Activated naive CD8-positive, alpha-beta T cell treated with anti-CD3 and anti-CD28 coated beads, Interleukin-2, amount 50 U/mL, for 24 hours (primary cell): Measurements from ENCODE around the gene ABCA13.

Experiments
- ATAC-seq: fragments of 150-1000 bp; cut with Tn5 transposase; one replicate; pipeline ENCODE4 v1.10.0; 2021
- DNase-seq: peaks from one replicate; pipeline ENCODE4 v3.0.0; 2021
- H3K27ac Mint-ChIP-seq: one replicate; pipeline ENCODE4 v1.8.0; 2021; ENCODE audit warnings: mild to moderate bottlenecking, mixed read lengths
- H3K27me3 Mint-ChIP-seq: one replicate; pipeline ENCODE4 v1.8.0; 2021; ENCODE audit warnings: mixed read lengths
- H3K36me3 Mint-ChIP-seq: one replicate; pipeline ENCODE4 v1.8.0; 2021; ENCODE audit warnings: low read depth, mixed read lengths
- H3K4me1 Mint-ChIP-seq: one replicate; pipeline ENCODE4 v1.8.0; 2021; ENCODE audit warnings: mixed read lengths
- H3K4me3 Mint-ChIP-seq: one replicate; pipeline ENCODE4 v1.8.0; 2021; ENCODE audit warnings: mild to moderate bottlenecking, moderate library complexity, mixed read lengths
- H3K9me3 Mint-ChIP-seq: one replicate; pipeline ENCODE4 v1.8.0; 2021; ENCODE audit warnings: mixed read lengths

The ABCA13 gene

DNA sequence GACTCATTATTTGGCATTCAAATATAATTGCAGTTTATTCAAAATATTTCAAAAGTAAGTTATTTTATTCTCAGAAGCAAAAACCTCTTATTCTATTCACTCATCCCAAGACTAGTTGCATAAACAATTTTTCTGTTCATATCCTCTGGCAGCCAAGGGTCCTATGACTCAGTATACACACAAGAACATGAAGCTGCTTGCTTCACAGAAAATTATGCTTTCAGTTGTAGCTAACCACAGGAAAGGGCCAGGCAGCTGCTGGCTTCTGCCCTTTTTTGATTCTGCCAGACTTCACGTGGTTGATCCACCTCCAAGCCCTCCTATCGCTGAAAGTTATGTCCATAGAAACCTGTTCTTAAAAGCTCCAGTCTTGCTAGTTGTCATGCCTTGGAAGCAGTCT lies 108.8 kb downstream of the ABCA13 start:
- Mint-ChIP-seq H3K4me1 (peaks cover 8% of the 10 kb centered on the region), H3K9me3 (no peaks in the 10 kb centered on the region), H3K4me3 (no peak overlapping the region), H3K27ac (no peak overlapping the region), H3K27me3 (peaks cover 9% of the 10 kb centered on the region), H3K36me3 (no peaks in the 10 kb centered on the region)
- DNase-seq (no peak), ATAC-seq (peak; percentile 57)

DNA sequence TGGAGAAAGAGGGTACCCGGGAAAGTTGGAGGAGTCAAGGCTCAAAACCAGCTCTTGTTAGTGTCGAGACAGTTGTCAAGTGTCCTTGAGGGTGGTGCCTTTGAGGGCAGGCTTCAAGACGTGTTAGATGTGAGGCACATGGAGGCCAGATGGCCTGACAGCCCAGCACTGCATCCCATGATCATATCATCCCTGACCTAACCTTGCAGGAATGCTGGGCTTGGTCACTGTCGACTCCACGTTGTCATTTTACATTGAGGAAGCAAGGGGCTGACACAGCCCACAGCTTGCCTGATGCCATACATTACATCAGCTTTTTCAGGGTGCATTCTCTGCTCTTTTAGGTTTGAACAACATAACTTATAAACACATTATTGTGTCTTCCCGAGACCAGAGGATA lies 114.1 kb downstream of the ABCA13 start:
- DNase-seq, result no peak

DNA sequence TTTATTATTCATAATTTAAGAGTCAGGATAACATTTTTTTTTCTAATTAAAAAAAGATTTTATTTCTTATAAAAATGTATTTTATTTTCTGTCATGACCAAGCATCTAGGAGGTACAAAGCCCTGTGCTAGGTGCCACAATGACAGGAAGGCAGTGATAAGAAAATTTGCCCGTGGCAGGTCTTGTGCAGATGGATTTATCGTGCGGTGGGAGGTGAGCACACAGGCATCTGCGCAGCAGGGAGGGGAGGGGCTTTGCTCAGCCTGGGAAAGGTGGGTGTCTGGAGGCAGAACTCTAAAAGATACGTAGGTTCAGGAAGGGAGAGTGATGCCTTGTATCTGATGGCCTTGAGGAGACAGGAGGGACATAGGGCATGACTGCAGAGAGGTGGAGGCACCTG lies 115.6 kb downstream of the ABCA13 start:
- Mint-ChIP-seq H3K4me3 (no peak overlapping the region), H3K9me3 (no peaks in the 10 kb centered on the region), H3K4me1 (no peaks in the 10 kb centered on the region), H3K27me3 (peaks cover 21% of the 10 kb centered on the region), H3K27ac (no peak overlapping the region), H3K36me3 (no peaks in the 10 kb centered on the region)
- ATAC-seq (no peak), DNase-seq (no peak)

More for the DNA sequence above, 114.1 kb downstream of the ABCA13 start:
- ATAC-seq, result no peak
- Mint-ChIP-seq H3K4me3 (no peak overlapping the region), H3K9me3 (no peaks in the 10 kb centered on the region), H3K27ac (no peak overlapping the region), H3K27me3 (peaks cover 16% of the 10 kb centered on the region), H3K36me3 (no peaks in the 10 kb centered on the region), H3K4me1 (peaks cover 2% of the 10 kb centered on the region)

DNA sequence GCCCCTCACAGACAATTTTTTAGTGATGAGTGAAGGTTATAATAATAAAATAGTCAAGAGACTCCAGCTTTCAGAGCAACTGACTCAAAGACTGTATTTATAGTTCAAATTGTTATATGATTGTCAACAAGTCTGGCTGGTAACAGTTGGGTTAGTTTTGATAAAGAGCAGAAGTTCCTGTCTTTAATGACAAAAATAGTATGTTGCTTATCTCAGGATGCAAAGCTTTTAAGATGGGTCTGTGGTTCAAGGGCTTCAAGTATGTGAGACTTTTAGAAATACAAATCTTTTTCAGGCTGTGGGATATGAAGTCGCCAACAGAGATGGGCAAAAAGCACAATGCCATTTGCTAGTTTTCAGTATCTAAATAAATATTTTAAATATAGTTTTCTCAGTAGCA lies 118.4 kb downstream of the ABCA13 start:
- Mint-ChIP-seq H3K4me3 (no peak overlapping the region), H3K36me3 (no peaks in the 10 kb centered on the region), H3K27ac (no peak overlapping the region), H3K9me3 (no peaks in the 10 kb centered on the region), H3K27me3 (peaks cover 19% of the 10 kb centered on the region), H3K4me1 (peaks cover 5% of the 10 kb centered on the region)
- no peak for ATAC-seq
- no peak for DNase-seq

DNA sequence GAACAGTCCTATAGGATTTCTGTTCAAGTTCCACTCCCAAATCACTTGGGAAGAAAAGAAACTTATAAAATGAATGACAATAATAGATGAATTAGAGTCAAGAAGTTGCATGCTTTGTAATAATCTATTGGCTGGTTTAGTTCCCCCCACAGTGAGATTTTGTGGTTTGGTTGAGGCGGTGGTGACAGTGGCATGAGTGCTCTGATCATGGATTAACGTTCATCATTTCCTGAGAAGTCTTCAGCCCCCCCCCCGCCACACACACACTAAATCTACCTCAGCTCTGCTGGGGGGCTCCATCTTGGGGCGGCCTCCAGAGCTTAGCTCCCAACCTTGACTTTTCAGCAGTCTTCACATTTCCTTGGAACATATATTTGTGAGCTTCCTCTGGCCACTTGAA lies 121.7 kb downstream of the ABCA13 start:
- peaks cover 12% of the 10 kb centered on the region for H3K27me3 Mint-ChIP-seq
- H3K9me3 Mint-ChIP-seq, result no peaks in the 10 kb centered on the region
- peaks cover 5% of the 10 kb centered on the region for H3K4me1 Mint-ChIP-seq
- no peak overlapping the region for H3K4me3 Mint-ChIP-seq
- ATAC-seq (peak; percentile 42), DNase-seq (no peak)
- no peaks in the 10 kb centered on the region for H3K36me3 Mint-ChIP-seq
- no peak overlapping the region for H3K27ac Mint-ChIP-seq

DNA sequence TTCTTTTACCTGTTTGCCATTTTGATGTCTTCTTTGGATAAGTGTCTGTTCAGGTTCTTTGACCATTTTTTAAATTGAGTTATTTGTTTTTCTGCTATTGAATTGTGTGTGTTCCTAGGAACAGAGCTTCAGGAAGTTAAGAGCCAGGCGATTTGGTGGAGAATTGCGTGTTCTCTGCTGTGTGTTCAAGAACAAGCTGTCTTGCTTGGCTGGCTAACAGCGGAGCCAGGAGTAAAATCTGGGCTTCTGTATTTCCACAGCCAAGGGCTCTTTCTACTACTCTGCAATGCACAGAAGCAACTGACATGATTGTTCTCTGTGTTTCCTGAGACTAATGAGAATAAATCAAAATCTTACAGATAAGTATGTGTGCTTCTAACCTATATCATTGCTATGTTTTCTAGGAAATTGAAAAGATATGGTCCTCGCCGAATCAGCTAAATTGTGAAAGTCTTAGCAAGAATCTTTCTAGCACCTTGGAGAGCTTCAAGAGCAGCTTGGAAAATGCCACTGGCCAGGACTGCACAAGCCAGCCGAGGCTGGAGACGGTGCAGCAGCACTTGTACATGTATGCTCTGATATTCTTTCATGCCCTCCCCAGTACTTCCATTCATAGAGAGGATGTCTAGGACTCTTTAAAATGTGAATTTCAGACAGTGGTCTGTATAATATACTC lies 124.2 kb downstream of the ABCA13 start:
- peaks cover 14% of the 10 kb centered on the region for H3K27me3 Mint-ChIP-seq
- peaks cover 21% of the 10 kb centered on the region for H3K4me1 Mint-ChIP-seq
- H3K9me3 Mint-ChIP-seq, result no peaks in the 10 kb centered on the region
- ATAC-seq (no peak), DNase-seq (no peak)
- H3K36me3 Mint-ChIP-seq, result no peaks in the 10 kb centered on the region
- no peak overlapping the region for H3K4me3 Mint-ChIP-seq
- H3K27ac Mint-ChIP-seq, result no peak overlapping the region

DNA sequence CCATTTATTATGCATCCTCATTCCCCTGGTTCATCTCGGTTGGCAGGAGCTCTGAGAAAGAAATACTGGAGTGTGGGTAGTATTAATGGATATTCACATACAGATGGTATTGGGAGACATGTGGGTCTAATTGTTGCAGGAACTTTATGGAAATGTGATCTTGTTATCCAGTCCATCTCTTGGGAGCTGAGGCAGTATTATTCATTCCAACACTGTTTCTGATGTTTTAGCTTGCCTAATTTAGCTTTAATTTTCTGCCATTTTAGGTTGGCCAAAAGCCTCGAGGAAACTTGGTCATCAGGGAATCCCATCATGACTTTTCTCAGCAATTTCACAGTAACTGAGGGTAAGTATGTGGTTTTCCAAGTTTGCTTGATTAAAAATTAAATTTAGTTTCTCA lies 125.7 kb downstream of the ABCA13 start:
- ATAC-seq, result no peak

DNA sequence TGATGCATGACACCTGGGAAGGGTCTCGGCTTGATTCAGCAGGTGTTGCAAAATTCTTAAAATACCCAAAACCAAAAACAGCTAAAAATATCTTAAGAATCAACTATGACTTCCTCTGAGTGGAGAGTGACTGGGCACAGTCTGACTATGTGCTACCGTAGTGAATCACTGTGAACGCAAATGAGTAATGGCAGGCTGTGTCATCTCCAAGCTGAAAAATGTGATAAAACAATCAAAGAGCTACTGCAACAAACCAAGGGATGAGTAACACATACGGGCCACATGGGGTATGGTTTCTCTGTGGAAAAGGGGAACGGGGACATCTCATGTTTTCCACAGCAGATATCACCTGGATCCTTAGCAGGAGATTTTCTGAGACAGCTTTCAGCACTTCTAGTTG lies 127.5 kb downstream of the ABCA13 start:
- H3K4me1 Mint-ChIP-seq, result peaks cover 16% of the 10 kb centered on the region
- H3K9me3 Mint-ChIP-seq, result no peaks in the 10 kb centered on the region
- no peaks in the 10 kb centered on the region for H3K36me3 Mint-ChIP-seq
- no peak overlapping the region for H3K4me3 Mint-ChIP-seq
- peaks cover 8% of the 10 kb centered on the region for H3K27me3 Mint-ChIP-seq
- DNase-seq, result peak; percentile 10
- peak overlapping the region; percentile 79 for H3K27ac Mint-ChIP-seq
- ATAC-seq, result peak; percentile 95

More for the DNA sequence above, 125.7 kb downstream of the ABCA13 start:
- H3K4me1 Mint-ChIP-seq, result peaks cover 21% of the 10 kb centered on the region
- H3K4me3 Mint-ChIP-seq, result no peak overlapping the region
- DNase-seq, result no peak
- no peak overlapping the region for H3K27ac Mint-ChIP-seq
- peaks cover 8% of the 10 kb centered on the region for H3K27me3 Mint-ChIP-seq
- H3K36me3 Mint-ChIP-seq, result no peaks in the 10 kb centered on the region
- no peaks in the 10 kb centered on the region for H3K9me3 Mint-ChIP-seq

DNA sequence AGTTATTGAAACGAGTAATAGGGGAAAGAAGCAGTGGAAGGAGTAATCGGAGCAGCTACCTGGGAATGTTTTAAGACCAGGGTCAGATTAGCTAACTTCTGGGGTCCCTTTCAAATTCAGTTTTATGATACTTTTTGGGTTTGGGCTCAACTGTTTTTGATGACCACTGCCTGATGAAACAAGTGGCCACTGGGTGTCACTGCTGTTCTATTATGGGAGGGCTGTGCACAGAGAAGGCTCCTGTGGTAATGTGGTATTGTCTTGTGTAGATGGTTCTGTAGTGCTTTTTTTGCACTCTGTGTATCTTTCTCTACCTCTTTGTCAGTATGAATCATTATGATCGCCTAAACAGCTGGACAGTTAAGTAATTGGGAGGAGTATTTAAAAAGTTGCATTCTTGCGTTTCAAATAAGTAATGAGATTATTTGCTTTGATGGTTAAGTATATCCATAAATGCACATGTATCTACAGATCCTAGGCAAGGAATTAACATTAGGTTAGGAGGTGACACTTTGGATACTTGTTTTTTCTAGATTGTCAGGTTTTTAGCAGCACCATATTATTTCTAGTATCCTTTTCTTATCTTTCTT lies 128.4 kb downstream of the ABCA13 start:
- peak; percentile 54 for ATAC-seq
- peak; percentile 55 for DNase-seq
- H3K4me1 Mint-ChIP-seq, result peaks cover 16% of the 10 kb centered on the region
- H3K4me3 Mint-ChIP-seq, result no peak overlapping the region
- peaks cover 8% of the 10 kb centered on the region for H3K27me3 Mint-ChIP-seq
- H3K27ac Mint-ChIP-seq, result no peak overlapping the region
- H3K36me3 Mint-ChIP-seq, result no peaks in the 10 kb centered on the region
- H3K9me3 Mint-ChIP-seq, result no peaks in the 10 kb centered on the region

DNA sequence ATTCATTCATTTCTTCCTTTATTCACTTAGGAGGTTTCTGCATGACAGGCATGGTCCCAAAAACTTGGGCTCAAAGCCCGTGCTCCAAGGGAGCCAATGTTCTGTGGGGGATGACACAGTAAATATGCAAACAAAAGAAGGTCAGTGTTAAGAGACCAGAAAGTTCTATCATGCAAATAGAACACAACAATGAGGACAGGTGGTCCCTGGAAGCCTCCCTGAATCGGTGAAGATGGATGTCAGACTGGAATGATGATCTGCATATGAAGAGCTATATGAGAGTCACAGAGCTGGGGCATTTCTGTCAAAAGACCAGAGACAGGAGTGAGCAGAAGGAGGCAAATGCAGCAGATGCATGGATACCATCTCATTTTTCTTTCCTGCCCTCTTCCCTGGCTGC lies 129.0 kb downstream of the ABCA13 start:
- Mint-ChIP-seq H3K9me3 (no peaks in the 10 kb centered on the region), H3K36me3 (no peaks in the 10 kb centered on the region), H3K4me3 (no peak overlapping the region), H3K4me1 (peaks cover 16% of the 10 kb centered on the region), H3K27ac (no peak overlapping the region), H3K27me3 (peaks cover 5% of the 10 kb centered on the region)
- DNase-seq (no peak), ATAC-seq (no peak)

DNA sequence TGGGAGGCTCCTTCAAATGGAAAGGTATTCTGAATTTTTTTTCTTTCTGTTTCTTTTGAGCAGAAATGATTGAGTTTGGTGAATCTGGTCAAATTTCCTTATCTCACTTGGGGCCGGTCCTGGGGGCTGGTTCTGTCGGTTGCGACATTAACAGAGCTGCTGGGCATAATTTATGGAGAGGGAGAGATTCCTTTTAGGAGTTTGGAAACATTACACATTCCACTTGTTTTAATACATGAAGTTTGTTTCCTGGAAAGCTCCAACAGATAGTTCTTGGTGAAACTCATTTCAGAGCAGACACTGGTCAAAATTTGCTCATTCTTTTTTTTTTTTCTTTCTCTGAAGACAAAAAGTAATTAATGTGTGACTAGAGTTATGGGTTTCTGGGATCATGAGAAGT lies 129.9 kb downstream of the ABCA13 start:
- H3K27me3 Mint-ChIP-seq, result peaks cover 5% of the 10 kb centered on the region
- H3K4me3 Mint-ChIP-seq, result no peak overlapping the region
- no peak overlapping the region for H3K27ac Mint-ChIP-seq
- no peaks in the 10 kb centered on the region for H3K36me3 Mint-ChIP-seq
- H3K4me1 Mint-ChIP-seq, result peaks cover 16% of the 10 kb centered on the region
- no peaks in the 10 kb centered on the region for H3K9me3 Mint-ChIP-seq
- DNase-seq (no peak), ATAC-seq (no peak)

DNA sequence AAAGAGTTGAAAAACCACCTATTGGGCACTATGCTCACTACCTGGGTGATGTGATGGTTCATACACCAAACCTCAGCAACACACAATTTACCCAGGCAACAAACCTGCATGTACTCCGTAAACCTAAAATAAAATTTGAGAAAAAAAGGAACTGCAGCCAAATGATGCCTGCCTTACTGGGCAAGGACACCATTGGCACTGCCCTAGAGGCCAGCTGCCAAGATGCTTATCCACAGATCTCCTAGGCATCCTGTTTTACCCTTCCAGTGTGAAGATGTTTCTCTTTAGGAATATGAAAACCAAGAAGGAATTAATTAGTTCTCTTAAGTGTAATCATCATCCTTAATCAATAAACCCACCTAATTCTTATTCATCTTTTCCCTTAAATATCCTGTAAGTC lies 133.4 kb downstream of the ABCA13 start:
- DNase-seq (no peak), ATAC-seq (no peak)
- no peaks in the 10 kb centered on the region for H3K9me3 Mint-ChIP-seq
- no peaks in the 10 kb centered on the region for H3K36me3 Mint-ChIP-seq
- H3K27ac Mint-ChIP-seq, result no peak overlapping the region
- peaks cover 4% of the 10 kb centered on the region for H3K27me3 Mint-ChIP-seq
- H3K4me3 Mint-ChIP-seq, result no peak overlapping the region
- peaks cover under 1% of the 10 kb centered on the region for H3K4me1 Mint-ChIP-seq

DNA sequence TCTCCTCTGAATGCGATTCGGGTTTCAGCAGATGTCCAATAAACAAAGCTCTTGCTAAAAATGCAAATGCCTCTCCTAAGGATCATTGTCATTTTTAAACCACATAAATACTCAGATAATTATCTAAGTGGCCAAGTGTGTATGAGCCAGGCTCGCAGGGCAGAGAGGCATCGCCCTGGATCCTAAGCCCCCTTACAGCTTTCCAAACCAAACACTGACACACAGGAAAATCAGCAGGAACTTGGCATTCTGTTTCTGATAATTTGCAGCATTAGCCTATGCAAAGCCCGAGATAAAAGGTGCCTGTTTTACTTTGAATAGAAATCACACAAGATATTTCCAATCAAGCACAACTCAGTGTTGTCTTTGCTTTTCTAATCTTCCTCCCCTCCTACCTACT lies 134.4 kb downstream of the ABCA13 start:
- Mint-ChIP-seq H3K27me3 (peaks cover 2% of the 10 kb centered on the region), H3K9me3 (no peaks in the 10 kb centered on the region), H3K4me1 (no peaks in the 10 kb centered on the region), H3K36me3 (no peaks in the 10 kb centered on the region), H3K4me3 (no peak overlapping the region), H3K27ac (no peak overlapping the region)
- no peak for ATAC-seq
- no peak for DNase-seq

DNA sequence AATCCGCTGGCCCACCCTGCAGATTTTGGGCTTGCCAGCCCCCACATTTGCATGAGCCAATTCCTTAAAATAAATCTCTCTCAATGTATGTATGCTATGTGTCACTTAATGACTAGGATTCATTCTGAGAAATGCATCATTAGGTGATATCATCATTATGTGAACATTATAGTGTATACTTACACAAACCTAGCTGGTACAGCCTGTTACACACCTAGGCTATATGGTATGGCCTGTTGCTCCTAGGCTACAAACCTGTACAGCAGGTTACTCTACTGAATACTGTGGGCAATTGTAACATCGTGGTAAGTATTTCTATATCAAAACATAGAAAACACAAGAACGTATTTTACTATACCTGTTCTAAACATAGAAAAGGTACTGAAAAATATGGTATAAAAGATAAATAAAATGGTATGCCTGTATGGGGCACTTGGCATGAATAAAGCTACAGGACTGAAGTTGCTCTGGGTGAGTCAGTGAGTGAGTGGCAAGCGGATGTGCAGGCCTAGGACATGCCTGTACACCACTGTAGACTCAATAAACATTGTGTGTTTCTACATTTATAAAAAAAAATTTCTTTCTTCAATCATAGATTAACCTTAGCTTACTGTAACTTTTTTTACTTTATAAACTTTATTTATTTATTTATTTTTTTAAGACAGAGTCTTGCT lies 135.9 kb downstream of the ABCA13 start:
- Mint-ChIP-seq H3K4me1 (no peaks in the 10 kb centered on the region), H3K36me3 (no peaks in the 10 kb centered on the region), H3K9me3 (no peaks in the 10 kb centered on the region), H3K4me3 (no peak overlapping the region), H3K27me3 (peaks cover 2% of the 10 kb centered on the region), H3K27ac (no peak overlapping the region)
- DNase-seq (no peak), ATAC-seq (no peak)

DNA sequence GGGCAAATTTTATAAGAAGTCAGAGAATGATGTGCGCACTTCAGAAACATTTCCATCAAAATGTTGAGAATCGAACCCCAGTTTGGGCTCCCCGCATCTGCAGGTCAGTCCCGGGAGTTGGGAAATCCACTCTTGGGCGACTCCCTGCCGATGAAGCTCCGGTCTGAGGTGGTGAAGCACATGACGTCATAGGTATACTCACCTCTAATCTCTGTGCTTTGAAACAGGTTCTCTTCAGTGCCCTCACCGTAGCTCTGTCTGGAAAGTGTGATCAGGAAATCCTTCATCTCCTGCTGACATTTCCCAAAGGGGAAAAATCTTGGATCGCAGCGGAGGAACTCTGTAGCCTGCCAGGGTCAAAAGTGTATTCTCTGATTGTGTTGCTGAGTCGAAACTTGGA lies 138.5 kb downstream of the ABCA13 start:
- Mint-ChIP-seq H3K27me3 (no peaks in the 10 kb centered on the region), H3K4me1 (no peaks in the 10 kb centered on the region), H3K27ac (no peak overlapping the region), H3K4me3 (no peak overlapping the region), H3K9me3 (no peaks in the 10 kb centered on the region), H3K36me3 (no peaks in the 10 kb centered on the region)
- no peak for ATAC-seq
- no peak for DNase-seq
